HL-60 (cell line): ENCODE results near the gene INPP4B.

Experiments
- DNase-seq, 2 experiments: peaks; one replicate each; pipeline ENCODE4 v3.0.0-alpha.2; 2010 to 2020; ENCODE audit warnings: low read depth in 1 of 2, low spot score in 1 of 2
- H3K27ac ChIP-seq: fragments of 250-450 bp; sonication (Bioruptor Pico); replicated peaks from 2 replicates; pipeline ENCODE4 v1.5.1; 2020; ENCODE audit warnings: mild to moderate bottlenecking, moderate library complexity
- H3K27me3 ChIP-seq: fragments of 250-450 bp; sonication (Bioruptor Pico); 2 replicates; pipeline ENCODE4 v1.5.1; 2021; ENCODE audit warnings: mild to moderate bottlenecking, moderate library complexity; ENCODE audit not compliant: insufficient read depth, poor library complexity, severe bottlenecking
- H3K4me3 ChIP-seq: replicated peaks from 2 replicates; pipeline ENCODE4 v1.5.1; 2011; ENCODE audit warnings: mild to moderate bottlenecking, control low read depth, low read length; ENCODE audit not compliant: insufficient read depth
- GABPA ChIP-seq: IDR thresholded peaks from 2 replicates; pipeline ENCODE4 v1.6.1; 2012; ENCODE audit warnings: low read depth
- POLR2AphosphoS5 ChIP-seq: IDR thresholded peaks from 2 replicates; pipeline ENCODE4 v1.6.1; 2012; ENCODE audit warnings: low read depth
- SPI1 ChIP-seq: IDR thresholded peaks from 2 replicates; pipeline ENCODE4 v1.6.1; 2012; ENCODE audit warnings: low read depth, mild to moderate bottlenecking, borderline replicate concordance
- TF ChIP-seq, protein P1 (sequence below): IDR thresholded peaks from one replicate; pipeline ENCODE4 v1.5.1; 2011; ENCODE audit warnings: low read length, control low read depth, inconsistent platforms; ENCODE audit not compliant: insufficient read depth
- TF ChIP-seq, protein P2 (sequence below): IDR thresholded peaks from 2 replicates; pipeline ENCODE4 v1.6.1; 2012; ENCODE audit warnings: low read depth; ENCODE audit not compliant: insufficient replicate concordance

Gene INPP4B

DNA sequence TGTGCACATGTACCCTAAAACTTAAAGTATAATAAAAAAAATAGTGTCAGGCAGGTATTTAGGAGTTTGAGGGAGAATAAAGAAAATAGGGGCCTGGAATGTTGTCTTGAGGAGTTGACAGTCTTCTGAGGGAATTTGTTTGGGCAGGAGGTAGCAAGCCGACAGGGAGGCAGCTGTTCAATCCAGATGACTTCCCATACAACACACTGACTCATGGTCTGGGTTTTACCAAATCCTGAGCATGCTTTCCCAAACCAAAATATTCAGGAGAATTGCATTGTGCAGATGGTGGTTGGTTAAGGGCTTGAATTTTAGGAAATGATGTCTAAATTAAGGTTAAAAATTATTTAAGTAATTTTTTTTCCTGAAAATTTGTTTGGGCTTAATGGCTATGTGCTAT, 430.0 kb downstream of the INPP4B start:
- no peak overlapping the region for H3K4me3 ChIP-seq
- no peak overlapping the region for H3K27ac ChIP-seq
- no peak for DNase-seq
- TF ChIP-seq POLR2AphosphoS5, result no peak
- TF ChIP-seq, protein P1, sequence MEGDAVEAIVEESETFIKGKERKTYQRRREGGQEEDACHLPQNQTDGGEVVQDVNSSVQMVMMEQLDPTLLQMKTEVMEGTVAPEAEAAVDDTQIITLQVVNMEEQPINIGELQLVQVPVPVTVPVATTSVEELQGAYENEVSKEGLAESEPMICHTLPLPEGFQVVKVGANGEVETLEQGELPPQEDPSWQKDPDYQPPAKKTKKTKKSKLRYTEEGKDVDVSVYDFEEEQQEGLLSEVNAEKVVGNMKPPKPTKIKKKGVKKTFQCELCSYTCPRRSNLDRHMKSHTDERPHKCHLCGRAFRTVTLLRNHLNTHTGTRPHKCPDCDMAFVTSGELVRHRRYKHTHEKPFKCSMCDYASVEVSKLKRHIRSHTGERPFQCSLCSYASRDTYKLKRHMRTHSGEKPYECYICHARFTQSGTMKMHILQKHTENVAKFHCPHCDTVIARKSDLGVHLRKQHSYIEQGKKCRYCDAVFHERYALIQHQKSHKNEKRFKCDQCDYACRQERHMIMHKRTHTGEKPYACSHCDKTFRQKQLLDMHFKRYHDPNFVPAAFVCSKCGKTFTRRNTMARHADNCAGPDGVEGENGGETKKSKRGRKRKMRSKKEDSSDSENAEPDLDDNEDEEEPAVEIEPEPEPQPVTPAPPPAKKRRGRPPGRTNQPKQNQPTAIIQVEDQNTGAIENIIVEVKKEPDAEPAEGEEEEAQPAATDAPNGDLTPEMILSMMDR, result no peak
- TF ChIP-seq, protein P2, sequence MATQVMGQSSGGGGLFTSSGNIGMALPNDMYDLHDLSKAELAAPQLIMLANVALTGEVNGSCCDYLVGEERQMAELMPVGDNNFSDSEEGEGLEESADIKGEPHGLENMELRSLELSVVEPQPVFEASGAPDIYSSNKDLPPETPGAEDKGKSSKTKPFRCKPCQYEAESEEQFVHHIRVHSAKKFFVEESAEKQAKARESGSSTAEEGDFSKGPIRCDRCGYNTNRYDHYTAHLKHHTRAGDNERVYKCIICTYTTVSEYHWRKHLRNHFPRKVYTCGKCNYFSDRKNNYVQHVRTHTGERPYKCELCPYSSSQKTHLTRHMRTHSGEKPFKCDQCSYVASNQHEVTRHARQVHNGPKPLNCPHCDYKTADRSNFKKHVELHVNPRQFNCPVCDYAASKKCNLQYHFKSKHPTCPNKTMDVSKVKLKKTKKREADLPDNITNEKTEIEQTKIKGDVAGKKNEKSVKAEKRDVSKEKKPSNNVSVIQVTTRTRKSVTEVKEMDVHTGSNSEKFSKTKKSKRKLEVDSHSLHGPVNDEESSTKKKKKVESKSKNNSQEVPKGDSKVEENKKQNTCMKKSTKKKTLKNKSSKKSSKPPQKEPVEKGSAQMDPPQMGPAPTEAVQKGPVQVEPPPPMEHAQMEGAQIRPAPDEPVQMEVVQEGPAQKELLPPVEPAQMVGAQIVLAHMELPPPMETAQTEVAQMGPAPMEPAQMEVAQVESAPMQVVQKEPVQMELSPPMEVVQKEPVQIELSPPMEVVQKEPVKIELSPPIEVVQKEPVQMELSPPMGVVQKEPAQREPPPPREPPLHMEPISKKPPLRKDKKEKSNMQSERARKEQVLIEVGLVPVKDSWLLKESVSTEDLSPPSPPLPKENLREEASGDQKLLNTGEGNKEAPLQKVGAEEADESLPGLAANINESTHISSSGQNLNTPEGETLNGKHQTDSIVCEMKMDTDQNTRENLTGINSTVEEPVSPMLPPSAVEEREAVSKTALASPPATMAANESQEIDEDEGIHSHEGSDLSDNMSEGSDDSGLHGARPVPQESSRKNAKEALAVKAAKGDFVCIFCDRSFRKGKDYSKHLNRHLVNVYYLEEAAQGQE, result no peak
- no peak for TF ChIP-seq GABPA
- TF ChIP-seq SPI1, result no peak
- no peaks in the 10 kb centered on the region for H3K27me3 ChIP-seq

GRCh38 chr4:142414366-142414990, 431.6 kb downstream of the INPP4B start:
- Histone ChIP-seq H3K4me3 (no peak overlapping the region), H3K27ac (no peak overlapping the region), H3K27me3 (no peaks in the 10 kb centered on the region)
- TF ChIP-seq SPI1 (no peak), GABPA (no peak), POLR2AphosphoS5 (no peak)
- TF ChIP-seq, protein P2, result no peak
- TF ChIP-seq, protein P1, result no peak
- no peak for DNase-seq

DNA sequence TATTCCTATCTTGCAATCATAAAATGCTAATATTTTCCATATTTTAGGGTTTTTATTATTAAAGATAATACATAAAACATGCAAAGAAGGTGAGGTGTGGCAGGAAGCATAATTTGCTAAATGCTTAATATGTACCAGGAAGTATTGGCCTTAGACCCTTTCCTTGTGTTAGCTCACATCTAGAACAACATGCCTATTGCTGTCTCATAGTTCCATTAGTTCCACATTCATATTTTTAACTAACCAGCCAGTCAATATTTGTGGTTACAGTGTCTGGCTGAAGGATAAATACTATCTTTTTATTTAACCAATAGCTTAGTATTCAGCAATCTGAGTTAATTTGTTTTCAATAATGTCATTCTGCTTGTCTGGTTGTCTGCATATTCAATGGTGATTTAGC, 432.6 kb downstream of the INPP4B start:
- DNase-seq, result no peak
- TF ChIP-seq GABPA, result no peak
- TF ChIP-seq, protein P2, result no peak
- no peak for TF ChIP-seq SPI1
- TF ChIP-seq POLR2AphosphoS5, result no peak
- TF ChIP-seq, protein P1, result no peak

More for the DNA sequence above, 432.6 kb downstream of the INPP4B start:
- no peak overlapping the region for H3K27ac ChIP-seq
- no peaks in the 10 kb centered on the region for H3K27me3 ChIP-seq
- H3K4me3 ChIP-seq, result no peak overlapping the region
